Measurements from ENCODE around the gene CGNL1. TPM values are rescaled to one million over a fixed set of nuclear protein-coding genes. Genes with fewer than 3 reads are reported as not detected.

CGNL1 gene
- total RNA-seq, result 10 to 100 TPM; 23.6 to 54.5 (median 42.9) TPM
- long read RNA-seq, partial matches to known transcripts, result 15 of 23 reads
- long read RNA-seq, other reads (novel, unspliced or antisense), result 8 of 23 reads

- H3K4me1 ChIP-seq, result peaks cover 0 to 26% (median 8%) of the 10 kb centered on the region in 4 donors
- H3K36me3 ChIP-seq, result no peaks in the 10 kb centered on the region
- H3K9me3 ChIP-seq, result no peaks in the 10 kb centered on the region
- ATAC-seq (peak; percentile 54 to 81 (median 74)), DNase-seq (peak; percentile 71 to 80 (median 76))
- H3K27me3 ChIP-seq, result no peaks in the 10 kb centered on the region
- intact Hi-C loops (cut with DNase I), result no loop called here
- no peak for TF ChIP-seq CTCF (IDR thresholded peaks at IDR 0.05)
- TF ChIP-seq POLR2A (IDR thresholded peaks at IDR 0.05), result peak; percentile 78
- 81% methylated on average over 15 of the region's 76 CpGs for WGBS (ENCODE audit: insufficient coverage, low coverage, low lambda C conversion rate, missing lambda C conversion rate)
- H3K4me3 ChIP-seq, result peak within 1 kb of the TSS; percentile 75 to 88 (median 81)
- H3K27ac ChIP-seq, result peak within 1 kb of the TSS; percentile 95 to 97 (median 96)
Observed at GRCh38 chr15:57375827-57376695, at the start of gene CGNL1. Gene CGNL1, plus strand, starts transcription at chr15:57376505. Its CDS starts 61,495 bp downstream, at chr15:57438000.

DNA sequence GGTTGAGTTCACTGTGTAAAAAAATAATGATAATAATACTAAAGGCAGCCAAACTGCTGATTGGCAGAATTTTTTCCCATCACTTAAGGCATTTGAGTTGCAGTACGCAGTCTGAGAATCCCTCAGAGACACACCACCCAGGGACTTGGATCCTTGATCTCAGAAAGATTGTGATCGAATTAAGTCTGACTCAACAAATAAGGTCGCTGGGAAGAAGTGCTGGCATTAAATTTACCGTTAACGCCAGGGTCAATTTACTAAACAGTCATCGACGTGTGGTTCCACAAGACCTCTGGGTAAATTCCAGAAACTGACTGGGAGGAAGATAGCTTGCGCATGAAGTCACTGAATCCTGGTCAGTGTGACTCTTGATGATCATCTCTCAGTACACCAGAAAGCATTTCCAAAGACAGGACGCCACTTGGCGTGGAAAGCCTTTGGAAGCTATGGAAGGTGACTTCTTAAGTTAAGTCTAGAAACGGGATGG lies 48.3 kb upstream of the CGNL1 start:
- 68% methylated on average over 10 of the region's 11 CpGs for WGBS (ENCODE audit: insufficient coverage, low coverage, low lambda C conversion rate, missing lambda C conversion rate)
- no peak for ATAC-seq

DNA sequence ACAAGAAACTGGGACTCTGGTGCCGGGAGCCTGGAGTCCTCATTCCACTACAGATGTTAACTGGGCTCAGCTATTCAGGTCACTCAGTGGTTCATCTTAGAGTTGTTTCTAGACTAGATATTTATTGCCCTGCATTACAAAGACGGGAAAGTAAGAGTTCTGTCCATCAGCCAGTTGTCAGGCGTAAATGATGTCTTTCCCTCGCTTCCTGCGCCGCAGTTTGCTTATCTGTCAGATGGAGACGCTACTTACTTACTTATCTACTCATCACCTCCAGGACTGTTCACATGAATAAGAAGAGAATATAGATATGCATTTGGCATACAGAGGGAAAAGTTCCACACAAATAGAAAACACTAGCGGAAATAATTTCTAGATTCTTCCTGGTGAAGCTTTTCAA lies 47.8 kb upstream of the CGNL1 start:
- Histone ChIP-seq H3K27ac (no peak overlapping the region), H3K36me3 (no peaks in the 10 kb centered on the region), H3K9me3 (no peaks in the 10 kb centered on the region), H3K4me3 (no peak overlapping the region), H3K4me1 (no peaks in the 10 kb centered on the region), H3K27me3 (no peaks in the 10 kb centered on the region)
- intact Hi-C loops (cut with DNase I), result no loop called here
- 84% methylated on average over 8 of the region's 8 CpGs for WGBS (ENCODE audit: insufficient coverage, low coverage, low lambda C conversion rate, missing lambda C conversion rate)
- ATAC-seq, result no peak
- DNase-seq, result no peak
- no peak for TF ChIP-seq CTCF (IDR thresholded peaks at IDR 0.05)
- TF ChIP-seq POLR2A (IDR thresholded peaks at IDR 0.05), result no peak

More for the DNA sequence above, 48.3 kb upstream of the CGNL1 start:
- no peak for TF ChIP-seq POLR2A (IDR thresholded peaks at IDR 0.05)
- no peak for TF ChIP-seq CTCF (IDR thresholded peaks at IDR 0.05)
- Histone ChIP-seq H3K4me3 (no peak overlapping the region), H3K27ac (no peak overlapping the region), H3K4me1 (no peaks in the 10 kb centered on the region), H3K27me3 (no peaks in the 10 kb centered on the region), H3K36me3 (no peaks in the 10 kb centered on the region), H3K9me3 (no peaks in the 10 kb centered on the region)
- no peak for DNase-seq
- intact Hi-C loops (cut with DNase I), result no loop called here

GRCh38 chr15:57328897-57329296 lies 47.4 kb upstream of the CGNL1 start:
- DNase-seq (no peak), ATAC-seq (peak in 1 of 4 donors; percentile 23)
- no peaks in the 10 kb centered on the region for H3K4me1 ChIP-seq
- H3K27ac ChIP-seq, result no peak overlapping the region
- 32% methylated on average over 4 of the region's 5 CpGs for WGBS (ENCODE audit: insufficient coverage, low coverage, low lambda C conversion rate, missing lambda C conversion rate)
- no peak overlapping the region for H3K4me3 ChIP-seq
- TF ChIP-seq CTCF (IDR thresholded peaks at IDR 0.05) (no peak), POLR2A (IDR thresholded peaks at IDR 0.05) (no peak)
- no peaks in the 10 kb centered on the region for H3K36me3 ChIP-seq
- H3K9me3 ChIP-seq, result no peaks in the 10 kb centered on the region
- H3K27me3 ChIP-seq, result no peaks in the 10 kb centered on the region
- intact Hi-C loops (cut with DNase I), result no loop called here
